ENCODE results near the gene B4GALNT3. TPM values are rescaled to one million over a fixed set of nuclear protein-coding genes. Genes with fewer than 3 reads are reported as not detected.

B4GALNT3 gene
- total and polyA plus RNA-seq, 2 of the 13 experiments (the other 11 are each of a cell fraction or from before 2014, with no cell fraction given) = 3.2 to 4.4 TPM

- TF ChIP-seq, protein P1, sequence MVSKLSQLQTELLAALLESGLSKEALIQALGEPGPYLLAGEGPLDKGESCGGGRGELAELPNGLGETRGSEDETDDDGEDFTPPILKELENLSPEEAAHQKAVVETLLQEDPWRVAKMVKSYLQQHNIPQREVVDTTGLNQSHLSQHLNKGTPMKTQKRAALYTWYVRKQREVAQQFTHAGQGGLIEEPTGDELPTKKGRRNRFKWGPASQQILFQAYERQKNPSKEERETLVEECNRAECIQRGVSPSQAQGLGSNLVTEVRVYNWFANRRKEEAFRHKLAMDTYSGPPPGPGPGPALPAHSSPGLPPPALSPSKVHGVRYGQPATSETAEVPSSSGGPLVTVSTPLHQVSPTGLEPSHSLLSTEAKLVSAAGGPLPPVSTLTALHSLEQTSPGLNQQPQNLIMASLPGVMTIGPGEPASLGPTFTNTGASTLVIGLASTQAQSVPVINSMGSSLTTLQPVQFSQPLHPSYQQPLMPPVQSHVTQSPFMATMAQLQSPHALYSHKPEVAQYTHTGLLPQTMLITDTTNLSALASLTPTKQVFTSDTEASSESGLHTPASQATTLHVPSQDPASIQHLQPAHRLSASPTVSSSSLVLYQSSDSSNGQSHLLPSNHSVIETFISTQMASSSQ (IDR thresholded peaks at IDR 0.05; ENCODE audit: low read depth) = no peak
- TF ChIP-seq, protein P1 (CRISPR knock-in tag; IDR thresholded peaks at IDR 0.05; ENCODE audit: borderline replicate concordance) = peak; percentile 58; the same call in 1 of the 2 replicates
- TF ChIP-seq ZBTB39 (CRISPR knock-in tag; IDR thresholded peaks at IDR 0.05) (0 out of 2 replicates have a peak, but pooled peaks have one; percentile 19), THAP11 (CRISPR knock-in tag; IDR thresholded peaks at IDR 0.05) (peak; percentile 57), KMT2B (CRISPR knock-in tag; IDR thresholded peaks at IDR 0.05) (no peak), ZNF746 (CRISPR knock-in tag; IDR thresholded peaks at IDR 0.05) (peak; percentile 72; the same call in 1 of the 2 replicates), ZNF530 (CRISPR knock-in tag; IDR thresholded peaks at IDR 0.05; ENCODE audit: low read depth) (no peak), TFDP1 (CRISPR knock-in tag; IDR thresholded peaks at IDR 0.05; ENCODE audit: borderline replicate concordance) (peak; percentile 49; the same call in 1 of the 2 replicates), MTERF4 (CRISPR knock-in tag; IDR thresholded peaks at IDR 0.05) (peak; percentile 78; the same call in 1 of the 2 replicates), RAD21 (CRISPR knock-in tag; IDR thresholded peaks at IDR 0.05) (peak; percentile 23; the same call in 1 of the 2 replicates), NONO (IDR thresholded peaks at IDR 0.05) (no peak), NONO (CRISPR knock-in tag; conservative IDR thresholded peaks at IDR 0.05) (0 out of 2 replicates have a peak, but pooled peaks have one; percentile 26), ATF1 (CRISPR knock-in tag; IDR thresholded peaks at IDR 0.05) (no peak), ZNF747 (CRISPR knock-in tag; IDR thresholded peaks at IDR 0.05; ENCODE audit: borderline replicate concordance) (0 out of 2 replicates have a peak, but pooled peaks have one; percentile 15), ISX (CRISPR knock-in tag; conservative IDR thresholded peaks at IDR 0.05) (no peak), SNAPC4 (CRISPR knock-in tag; IDR thresholded peaks at IDR 0.05) (no peak)
Measured at GRCh38 chr12:570435-570920, 110.7 kb downstream of the B4GALNT3 start (continued).
